ENCODE measurements around the gene C12orf54.
"Not testable (repeated sequence)": the region's sequence is repeated elsewhere in the genome, so short reads cannot be mapped to it uniquely, and the experiment has no call there.

The C12orf54 gene

DNA sequence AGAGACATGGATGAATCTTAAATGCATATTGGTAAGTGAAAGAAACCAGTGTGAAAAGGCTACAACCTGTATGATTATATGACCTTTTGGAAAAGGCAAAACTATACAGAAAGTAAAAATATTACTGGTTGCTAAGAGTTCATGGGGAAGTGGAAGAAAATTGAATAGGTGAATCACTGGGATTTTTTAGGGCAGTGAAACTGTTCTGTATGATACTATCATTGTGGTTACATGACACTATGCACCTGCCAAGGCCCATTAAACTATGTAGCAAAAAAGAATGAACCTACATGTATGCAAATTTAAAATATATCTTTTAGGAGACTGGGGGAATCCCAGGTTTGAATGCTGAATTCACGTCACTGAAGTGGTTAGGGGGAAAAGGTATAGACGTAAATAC lies 30.6 kb downstream of the C12orf54 start:
- DNase-seq, result no peak

DNA sequence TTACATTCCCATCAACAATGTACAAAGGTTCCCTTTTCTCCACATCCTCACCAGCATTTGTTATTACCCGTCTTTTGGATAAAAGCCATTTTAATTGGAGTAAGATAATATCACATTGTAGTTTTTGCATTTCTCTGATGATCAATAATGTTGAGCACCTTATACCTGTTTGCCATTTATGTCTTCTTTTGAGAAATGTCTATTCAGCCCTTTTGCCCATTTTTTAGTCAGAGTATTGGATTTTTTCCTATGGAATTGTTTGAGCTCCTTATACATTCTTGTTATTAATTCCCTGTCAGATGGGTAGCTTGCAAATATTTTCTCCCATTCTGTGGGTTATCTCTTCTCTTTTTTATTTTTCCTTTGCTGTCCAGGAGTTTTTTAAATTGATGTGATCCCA lies 32.4 kb downstream of the C12orf54 start:
- DNase-seq, result no peak

DNA sequence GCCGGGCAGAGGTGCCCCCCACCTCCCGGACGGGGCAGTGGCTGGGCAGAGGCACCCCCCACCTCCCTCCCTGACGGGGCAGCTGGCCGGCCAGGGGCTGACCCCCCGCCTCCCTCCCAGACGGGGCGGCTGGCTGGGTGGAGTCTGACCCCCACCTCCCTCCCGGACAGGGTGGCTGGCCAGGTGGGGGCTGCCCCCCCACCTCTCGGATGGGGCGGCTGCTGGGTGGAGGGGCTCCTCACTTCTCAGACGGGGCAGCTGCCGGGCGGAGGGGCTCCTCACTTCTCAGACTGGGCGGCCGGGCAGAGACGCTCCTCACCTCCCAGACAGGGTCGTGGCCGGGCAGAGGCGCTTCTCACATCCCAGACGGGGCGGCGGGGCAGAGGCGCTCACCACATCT lies 38.1 kb downstream of the C12orf54 start:
- DNase-seq, result not testable (repeated sequence)

DNA sequence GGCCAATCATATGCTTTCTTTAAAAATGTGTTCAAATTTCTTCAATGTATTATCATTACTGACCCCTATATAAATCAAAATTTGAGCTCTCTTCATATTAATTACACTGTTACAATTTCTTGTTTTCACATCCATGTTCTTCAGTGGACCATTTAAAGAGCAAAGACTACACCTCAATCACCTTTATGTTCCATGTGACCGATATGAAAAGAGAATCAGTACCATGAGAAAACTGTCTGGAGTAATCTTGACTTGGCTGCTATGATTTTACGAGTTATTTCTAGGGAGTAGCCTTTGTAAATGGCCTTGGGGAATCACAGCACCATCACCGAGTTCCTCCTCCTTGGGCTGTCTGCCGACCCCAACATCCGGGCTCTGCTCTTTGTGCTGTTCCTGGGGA lies 43.0 kb downstream of the C12orf54 start, which contains the start of gene OR8S1:
Gene OR8S1 (plus strand): TSS at position 301 of the 400 bp plus-strand sequence. CDS start 0 bp downstream, at position 301.
- DNase-seq, result no peak

DNA sequence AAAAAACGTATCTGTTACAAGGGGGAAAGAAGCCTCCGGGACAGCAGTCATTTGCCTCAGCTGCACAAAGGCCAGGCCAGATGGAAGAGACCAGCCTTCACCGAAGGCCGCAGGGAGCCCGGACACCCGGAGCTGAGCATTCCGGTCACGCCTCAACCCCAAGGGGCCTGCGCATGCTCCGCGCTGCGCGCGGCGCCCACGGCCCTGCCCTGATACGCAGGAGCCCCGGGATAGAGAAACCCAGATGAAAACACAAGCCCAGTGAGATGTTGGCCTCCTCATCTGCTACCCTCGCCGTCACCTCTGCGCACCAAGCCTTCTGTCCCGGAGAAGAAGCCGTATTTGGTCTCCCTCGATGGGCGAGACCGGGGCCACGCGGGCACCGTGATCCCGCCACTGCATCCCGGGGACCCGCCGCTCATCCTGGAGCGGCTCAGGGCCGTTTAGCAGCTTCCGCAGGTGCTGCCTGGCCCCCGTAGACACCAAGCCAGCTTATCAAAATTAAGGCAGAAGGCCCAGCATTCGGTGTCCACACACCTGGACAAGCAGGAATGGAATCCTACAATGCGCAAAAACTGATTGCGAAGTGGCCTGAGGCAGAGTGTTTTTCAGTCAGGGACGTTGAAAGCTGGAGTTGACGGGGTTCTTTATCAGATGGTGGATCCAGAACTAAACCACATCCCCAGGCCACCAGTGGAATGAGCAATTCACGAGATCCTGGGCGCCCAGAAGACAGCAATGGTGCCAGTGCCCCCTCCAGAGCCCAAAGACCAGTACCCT lies 45.8 kb downstream of the C12orf54 start:
- no peak for DNase-seq

DNA sequence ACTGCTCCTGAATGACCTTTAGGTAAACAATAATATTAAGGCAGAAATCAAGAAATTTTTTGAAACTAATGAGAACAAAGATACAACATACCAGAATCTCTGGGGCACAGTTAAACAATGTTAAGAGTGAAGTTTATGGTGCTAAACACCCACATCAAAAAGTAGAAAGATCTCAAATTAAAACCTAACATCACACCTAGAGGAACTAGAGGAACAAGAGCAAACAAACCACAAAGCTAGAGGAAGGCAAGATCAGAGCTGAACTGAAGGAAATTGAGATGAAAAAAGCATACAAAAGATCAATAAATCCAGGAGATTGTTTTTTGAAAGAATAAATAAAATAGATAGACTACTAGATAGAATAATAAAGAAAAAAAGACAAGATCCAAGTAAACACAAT lies 50.3 kb downstream of the C12orf54 start:
- DNase-seq, result no peak

DNA sequence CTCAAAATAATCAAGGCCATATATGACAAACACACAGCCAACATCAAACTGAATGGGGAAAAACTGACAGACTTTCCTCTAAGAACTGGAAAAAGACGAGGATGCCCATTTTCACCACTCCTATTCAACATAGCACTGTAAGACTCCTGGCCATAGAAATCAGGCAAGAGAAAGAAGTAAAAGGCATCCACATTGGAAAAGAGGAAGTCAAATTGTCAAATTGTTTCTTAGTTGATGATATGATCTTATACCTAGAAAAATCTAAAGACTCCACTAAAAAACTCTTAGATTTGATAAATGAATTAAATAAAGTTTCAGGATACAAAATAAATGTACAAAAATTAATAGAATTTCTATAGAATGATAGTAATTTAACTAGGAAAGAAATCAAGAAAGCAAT lies 54.3 kb downstream of the C12orf54 start:
- no peak for DNase-seq

DNA sequence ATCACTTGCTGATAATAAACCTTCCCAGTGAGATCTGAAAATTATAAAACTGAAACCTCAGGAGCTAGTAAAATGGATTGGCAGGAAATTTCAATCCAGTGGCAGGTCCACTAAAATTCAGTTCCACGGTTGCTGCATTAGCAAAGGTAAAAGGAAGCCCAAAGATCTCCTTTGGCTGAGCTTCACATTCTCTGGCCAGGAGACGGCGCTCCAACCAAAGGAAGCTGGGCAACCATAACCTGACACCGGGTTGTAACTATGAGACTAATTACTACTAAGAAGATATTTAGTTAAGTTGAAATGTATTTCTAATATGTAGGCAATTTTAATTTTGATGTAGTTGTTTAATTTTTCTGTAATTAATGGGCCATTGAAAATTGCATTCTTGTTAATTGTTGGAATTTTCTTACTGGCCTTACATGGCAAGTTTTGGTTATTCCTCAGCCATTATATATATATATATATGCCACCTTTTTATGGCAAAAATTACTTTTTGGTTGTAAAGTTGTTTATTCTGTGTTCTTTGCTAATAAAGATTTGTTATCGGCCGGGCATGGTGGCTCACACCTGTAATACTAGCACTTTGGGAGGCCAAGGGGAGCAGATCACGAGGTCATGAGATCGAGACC lies 60.1 kb downstream of the C12orf54 start:
- no peak for DNase-seq

DNA sequence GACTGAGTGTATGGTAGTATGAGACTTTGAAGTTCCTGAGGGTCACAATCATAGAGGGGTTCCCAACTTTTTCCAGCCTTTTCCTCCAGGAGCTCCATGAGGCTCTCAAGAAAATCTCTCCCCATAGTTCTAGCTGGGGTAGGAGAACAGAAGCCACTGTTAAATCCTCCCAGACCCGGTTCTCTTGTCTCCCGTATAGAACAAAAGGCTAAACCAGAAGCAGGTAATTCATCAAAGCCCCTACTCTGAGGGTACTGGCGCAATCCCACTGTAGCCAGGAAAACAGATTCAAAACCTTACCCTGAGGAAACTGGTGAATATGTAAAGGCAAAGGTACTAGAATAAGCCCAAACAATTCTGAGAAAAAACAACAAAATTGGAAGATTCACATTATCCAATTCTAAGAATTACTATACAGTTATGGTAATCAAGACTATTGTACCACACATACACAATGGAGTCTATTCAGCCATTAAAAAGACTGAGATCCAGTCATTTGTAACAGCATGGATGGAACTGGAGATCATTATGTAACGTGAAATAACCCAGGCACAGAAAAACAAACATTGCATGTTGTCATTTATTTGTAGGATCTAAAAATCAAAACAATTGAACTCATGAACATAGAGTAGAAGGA lies 63.7 kb downstream of the C12orf54 start:
- no peak for DNase-seq
